HepG2 (cell line): ENCODE results near the gene CSPG5. TPM values are rescaled to one million over a fixed set of nuclear protein-coding genes. Genes with fewer than 3 reads are reported as not detected.

Experiments used
- ATAC-seq: fragments of 200-7000 bp; cut with Tn5 transposase; 3 replicates; pipeline ENCODE4 v1.9.1; 2020; ENCODE audit warnings: mild to moderate bottlenecking, moderate library complexity
- BruUV-seq: library from RNA; stranded (reverse); fragments of 400-500 nt; replicated peaks from 2 replicates; lab custom pipeline; 2021; lab: Mats Ljungman, UMichigan
- CTCF ChIA-PET: fragments of 300-600 bp; formaldehyde crosslinking; extraction: SDS; loops from one replicate; lab custom pipeline; 2021; ENCODE audit warnings: low total read pairs, inconsistent platforms, low intra/inter-chr PET ratio; lab: Yijun Ruan, JAX
- POLR2A ChIA-PET: fragments of 350-600 bp; sonication (Branson Sonifier 250); formaldehyde crosslinking; loops from one replicate; lab custom pipeline; 2020; ENCODE audit warnings: antibody characterized with exemption, inconsistent platforms; lab: Yijun Ruan, JAX
- DNase-seq: peaks from one replicate; pipeline ENCODE4 v3.0.0-alpha.2; 2015; ENCODE audit warnings: low spot score
- FAIRE-seq: peaks from 3 replicates; lab custom pipeline; 2011; peaks lifted over from hg19 to GRCh38; lab: Jason Lieb, UNC
- H2AFZ ChIP-seq: one replicate; pipeline ENCODE4 v1.6.1; 2011; ENCODE audit warnings: low read length, inconsistent platforms
- H3K27ac ChIP-seq: fragments of 300-600 bp; 3 replicates; pipeline ENCODE4 v1.8.0; 2011; ENCODE audit warnings: mixed run types, mild to moderate bottlenecking, mixed read lengths, low read length, inconsistent platforms; ENCODE audit not compliant: insufficient read depth; ENCODE audit errors: extremely low read length
- H3K27me3 ChIP-seq, 2 experiments: fragments of 200-600 bp in 1 of 2; 2 replicates in 1 of 2; 3 replicates in 1 of 2; pipeline versions ENCODE4 v1.6.0 to v1.8.0; 2011; ENCODE audit warnings: low read length in 2 of 2, mild to moderate bottlenecking in 2 of 2, moderate library complexity in 2 of 2, inconsistent platforms in 1 of 2; ENCODE audit not compliant: insufficient read depth in 2 of 2, control insufficient read depth in 1 of 2
- H3K36me3 ChIP-seq, 2 experiments: fragments of 200-600 bp in 1 of 2; replicated peaks in 1 of 2; 2 replicates in 1 of 2; 3 replicates in 1 of 2; pipeline versions ENCODE4 v1.5.1 to v1.8.0; 2011; ENCODE audit warnings: low read length in 2 of 2, inconsistent platforms in 1 of 2; ENCODE audit not compliant: insufficient read depth in 2 of 2, control insufficient read depth in 1 of 2
- H3K4me1 ChIP-seq: 2 replicates; pipeline ENCODE4 v1.5.1; 2012; ENCODE audit warnings: low read length, inconsistent platforms; ENCODE audit not compliant: insufficient read depth
- H3K4me2 ChIP-seq: 2 replicates; pipeline ENCODE4 v1.6.0; 2011; ENCODE audit warnings: low read depth, low read length, inconsistent platforms
- H3K4me3 ChIP-seq, 3 experiments: fragments of 200-600 bp in 1 of 3; sonication (generic), shearing (Covaris generic) in 1 of 3; replicated peaks in 1 of 3; 2 replicates each; pipeline ENCODE4 v1.5.1; 2011 to 2016; ENCODE audit warnings: low read length in 3 of 3, inconsistent platforms in 2 of 3, low read depth in 2 of 3, mild to moderate bottlenecking in 2 of 3, control low read depth in 1 of 3, mixed read lengths in 1 of 3; ENCODE audit not compliant: insufficient read depth in 1 of 3
- H3K79me2 ChIP-seq: one replicate; pipeline ENCODE4 v1.6.1; 2011; ENCODE audit warnings: low read length, inconsistent platforms; ENCODE audit not compliant: insufficient read depth
- H3K9ac ChIP-seq: 2 replicates; pipeline ENCODE4 v1.6.0; 2011; ENCODE audit warnings: mild to moderate bottlenecking, low read depth, low read length, inconsistent platforms; ENCODE audit not compliant: insufficient read depth
- H3K9me3 ChIP-seq: 2 replicates; pipeline ENCODE4 v1.5.1; 2012; ENCODE audit warnings: mild to moderate bottlenecking, low read length
- H4K20me1 ChIP-seq: 2 replicates; pipeline ENCODE4 v1.6.0; 2011; ENCODE audit warnings: inconsistent platforms, mild to moderate bottlenecking, low read length, moderate library complexity; ENCODE audit not compliant: insufficient read depth
- EHMT2 ChIP-seq: fragments of 200-600 bp; sonication (generic); IDR thresholded peaks from 2 replicates; pipeline ENCODE4 v1.7.0; 2017; ENCODE audit warnings: antibody characterized with exemption, low read depth, low read length, borderline replicate concordance
- FOXK2 ChIP-seq: fragments of 450-650 bp; IDR thresholded peaks from 2 replicates; pipeline ENCODE4 v1.6.1; 2016
- FOXP1 ChIP-seq, 2 experiments: fragments of 450-650 bp in 1 of 2; IDR thresholded peaks; 2 replicates each; pipeline ENCODE4 v1.6.1; 2017 to 2018; ENCODE audit warnings: antibody characterized with exemption in 1 of 2
- HNRNPLL ChIP-seq: fragments of 200-400 bp; formaldehyde crosslinking; IDR thresholded peaks from 2 replicates; pipeline ENCODE4 v1.6.1; 2017; ENCODE audit warnings: mild to moderate bottlenecking, low read depth, low read length; ENCODE audit not compliant: poor library complexity, severe bottlenecking
- KMT2A ChIP-seq: sonication (generic); formaldehyde crosslinking; IDR thresholded peaks from 2 replicates; pipeline ENCODE4 v1.4.0; 2020; ENCODE audit warnings: missing genetic modification reagents
- MAFF ChIP-seq: IDR thresholded peaks from 2 replicates; pipeline ENCODE4 v1.6.1; 2011; ENCODE audit warnings: low read depth, low read length, improper control_type of control experiment
- MAZ ChIP-seq, 2 experiments: sonication (generic) in 1 of 2; formaldehyde crosslinking in 1 of 2; IDR thresholded peaks; 2 replicates each; pipeline versions ENCODE4 v1.5.0 to v1.6.1; 2012 to 2020; ENCODE audit warnings: low read depth in 2 of 2, mild to moderate bottlenecking in 2 of 2, borderline replicate concordance in 1 of 2, improper control_type of control experiment in 1 of 2, low read length in 1 of 2, missing genetic modification reagents in 1 of 2, moderate library complexity in 1 of 2
- SALL1 ChIP-seq: sonication (generic); formaldehyde crosslinking; IDR thresholded peaks from 2 replicates; pipeline ENCODE4 v1.8.0; 2022; ENCODE audit warnings: mild to moderate bottlenecking, missing genetic modification reagents
- ZFP90 ChIP-seq: sonication (generic); formaldehyde crosslinking; IDR thresholded peaks from 2 replicates; pipeline ENCODE4 v1.8.0; 2022; ENCODE audit warnings: missing genetic modification reagents, mild to moderate bottlenecking, inconsistent platforms, borderline replicate concordance
- ZNF441 ChIP-seq: sonication (generic); formaldehyde crosslinking; IDR thresholded peaks from 2 replicates; pipeline ENCODE4 v1.7.0; 2021; ENCODE audit warnings: missing genetic modification reagents, borderline replicate concordance
- ZNF552 ChIP-seq: sonication (generic); formaldehyde crosslinking; IDR thresholded peaks from 2 replicates; pipeline ENCODE4 v1.9.0; 2022; ENCODE audit warnings: missing genetic modification reagents, mild to moderate bottlenecking, borderline replicate concordance
- ZNF598 ChIP-seq: sonication (generic); formaldehyde crosslinking; IDR thresholded peaks from 2 replicates; pipeline ENCODE4 v1.5.1; 2020; ENCODE audit warnings: mild to moderate bottlenecking, missing genetic modification reagents, borderline replicate concordance
- WGBS: methylation state at CpG from one replicate; pipeline ENCODE4 v1.1.6; 2017; ENCODE audit warnings: low lambda C conversion rate; 5-methylcytosine and 5-hydroxymethylcytosine counted together
- in situ Hi-C: cut with HindIII; loops from 2 replicates; pipeline ENCODE4 v1.10.0; 2017; ENCODE audit warnings: low pct_unique_long_range_greater_than_20kb; ENCODE audit not compliant: extremely low pct_ligation_motif_present
- intact Hi-C: fragments of 100-400 bp; cut with micrococcal nuclease; formaldehyde crosslinking; loops from one replicate; pipeline ENCODE4 v1.10.0; 2022; ENCODE audit not compliant: unreplicated experiment
- polyA plus RNA-seq, 8 experiments: library from polyadenylated mRNA; depleted of rRNA in 3 of 8; stranded (reverse) in 7 of 8; unstranded in 1 of 8; fragments of >200 nt; fragmentation: Illumina TruSeq in 4 of 8; extraction: Trizol in 4 of 8; gene quantifications; 2 replicates each; pipeline versions ENCODE4 v1.2.1 to v1.2.3, GENCODE V29; 2011 to 2016; ENCODE audit warnings: low read depth in 4 of 8, missing spikeins in 1 of 8, mixed read lengths in 1 of 8; ENCODE audit not compliant: insufficient read depth in 1 of 8
- total RNA-seq, 5 experiments: library from RNA; depleted of rRNA; stranded (reverse); fragments of >200 nt; fragmentation: Illumina TruSeq; extraction: Trizol; gene quantifications; 2 replicates each; pipeline ENCODE4 v1.2.3, GENCODE V29; 2016; ENCODE audit warnings: low read depth in 1 of 5
- TF ChIP-seq, protein P1 (sequence below): sonication (generic); formaldehyde crosslinking; IDR thresholded peaks from 2 replicates; pipeline ENCODE4 v1.4.0; 2020; ENCODE audit warnings: missing genetic modification reagents; ENCODE audit errors: not compliant biosample characterization
- TF ChIP-seq, protein P2 (sequence below), 2 experiments: IDR thresholded peaks; 2 replicates each; pipeline ENCODE4 v1.6.1; 2011 to 2012; ENCODE audit warnings: low read length in 2 of 2, borderline replicate concordance in 1 of 2, low read depth in 1 of 2, mild to moderate bottlenecking in 1 of 2, moderate library complexity in 1 of 2
- TF ChIP-seq, protein P3 (sequence below): IDR thresholded peaks from 2 replicates; pipeline ENCODE4 v1.6.1; 2012; ENCODE audit warnings: low read length, improper control_type of control experiment

Gene CSPG5
- total and polyA plus RNA-seq, 2 of the 13 experiments (the other 11 are each of a cell fraction or from before 2014, with no cell fraction given), result 0.07 to 0.15 TPM

DNA sequence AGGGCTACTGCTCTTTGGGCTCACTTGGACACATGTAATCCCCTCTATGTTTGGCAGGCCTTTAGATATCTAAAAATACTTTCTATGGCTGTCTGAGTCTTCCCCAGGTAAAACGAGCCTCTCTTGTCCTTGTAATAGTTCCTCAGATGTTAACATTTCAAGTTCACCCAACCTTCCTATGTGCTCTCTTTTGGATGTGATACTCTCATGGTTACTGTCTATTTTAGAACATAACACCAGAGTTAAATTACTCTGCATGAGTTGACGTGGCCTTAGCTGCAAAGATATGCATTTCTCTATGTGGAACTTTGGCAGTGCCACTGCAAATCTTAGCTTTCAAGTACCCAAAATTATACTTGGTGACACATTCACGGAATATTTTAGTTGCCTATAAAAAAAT is 31.9 kb upstream of the CSPG5 start (continued):
- TF ChIP-seq, protein P1, sequence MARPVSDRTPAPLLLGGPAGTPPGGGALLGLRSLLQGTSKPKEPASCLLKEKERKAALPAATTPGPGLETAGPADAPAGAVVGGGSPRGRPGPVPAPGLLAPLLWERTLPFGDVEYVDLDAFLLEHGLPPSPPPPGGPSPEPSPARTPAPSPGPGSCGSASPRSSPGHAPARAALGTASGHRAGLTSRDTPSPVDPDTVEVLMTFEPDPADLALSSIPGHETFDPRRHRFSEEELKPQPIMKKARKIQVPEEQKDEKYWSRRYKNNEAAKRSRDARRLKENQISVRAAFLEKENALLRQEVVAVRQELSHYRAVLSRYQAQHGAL (CRISPR knock-in tag), result no peak
- TF ChIP-seq FOXP1 (IDR thresholded peaks at IDR 0.05) (no peak), FOXP1 (CRISPR knock-in tag; IDR thresholded peaks at IDR 0.05) (no peak)

DNA sequence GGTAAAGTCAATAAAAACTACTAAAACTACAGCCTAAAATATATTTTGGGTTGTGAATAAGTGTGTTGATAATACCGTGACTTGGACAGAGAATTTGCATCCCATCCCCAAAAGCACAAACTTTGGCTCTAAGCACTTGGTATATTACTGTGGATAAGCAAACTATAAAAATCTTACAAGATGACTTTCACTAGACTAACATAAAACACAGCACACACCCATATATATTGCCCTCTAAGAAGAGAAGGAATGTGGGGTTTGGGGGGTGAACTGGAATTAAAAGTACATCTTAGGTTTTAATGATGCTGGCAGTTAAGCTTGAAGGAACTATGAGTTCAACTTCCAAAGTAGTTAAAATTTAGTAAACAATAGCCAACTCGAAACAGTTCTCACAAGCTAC is 28.7 kb upstream of the CSPG5 start:
- Histone ChIP-seq H3K27me3 (no peaks in the 10 kb centered on the region), H3K9me3 (no peaks in the 10 kb centered on the region), H3K9ac (no peak overlapping the region), H4K20me1 (no peaks in the 10 kb centered on the region), H3K27ac (no peak overlapping the region), H3K79me2 (no peaks in the 10 kb centered on the region), H3K36me3 (peaks cover 20 to 87% of the 10 kb centered on the region in 2 experiments), H3K4me1 (no peaks in the 10 kb centered on the region), H3K4me2 (no peak overlapping the region), H3K4me3 (no peak overlapping the region), H2AFZ (no peak overlapping the region)
- ATAC-seq (no peak), FAIRE-seq (no peak), DNase-seq (no peak)
- ChIA-PET CTCF (no interaction called here), POLR2A (no interaction called here)
- in situ Hi-C loops (no loop called here), intact Hi-C loops (no loop called here)
- WGBS, result 97% methylated on average over 2 of the region's 2 CpGs
- BruUV-seq, result no TSS peak
- no peak for TF ChIP-seq KMT2A (CRISPR knock-in tag)
- no peak for TF ChIP-seq ZNF552 (CRISPR knock-in tag)
- TF ChIP-seq, protein P2, sequence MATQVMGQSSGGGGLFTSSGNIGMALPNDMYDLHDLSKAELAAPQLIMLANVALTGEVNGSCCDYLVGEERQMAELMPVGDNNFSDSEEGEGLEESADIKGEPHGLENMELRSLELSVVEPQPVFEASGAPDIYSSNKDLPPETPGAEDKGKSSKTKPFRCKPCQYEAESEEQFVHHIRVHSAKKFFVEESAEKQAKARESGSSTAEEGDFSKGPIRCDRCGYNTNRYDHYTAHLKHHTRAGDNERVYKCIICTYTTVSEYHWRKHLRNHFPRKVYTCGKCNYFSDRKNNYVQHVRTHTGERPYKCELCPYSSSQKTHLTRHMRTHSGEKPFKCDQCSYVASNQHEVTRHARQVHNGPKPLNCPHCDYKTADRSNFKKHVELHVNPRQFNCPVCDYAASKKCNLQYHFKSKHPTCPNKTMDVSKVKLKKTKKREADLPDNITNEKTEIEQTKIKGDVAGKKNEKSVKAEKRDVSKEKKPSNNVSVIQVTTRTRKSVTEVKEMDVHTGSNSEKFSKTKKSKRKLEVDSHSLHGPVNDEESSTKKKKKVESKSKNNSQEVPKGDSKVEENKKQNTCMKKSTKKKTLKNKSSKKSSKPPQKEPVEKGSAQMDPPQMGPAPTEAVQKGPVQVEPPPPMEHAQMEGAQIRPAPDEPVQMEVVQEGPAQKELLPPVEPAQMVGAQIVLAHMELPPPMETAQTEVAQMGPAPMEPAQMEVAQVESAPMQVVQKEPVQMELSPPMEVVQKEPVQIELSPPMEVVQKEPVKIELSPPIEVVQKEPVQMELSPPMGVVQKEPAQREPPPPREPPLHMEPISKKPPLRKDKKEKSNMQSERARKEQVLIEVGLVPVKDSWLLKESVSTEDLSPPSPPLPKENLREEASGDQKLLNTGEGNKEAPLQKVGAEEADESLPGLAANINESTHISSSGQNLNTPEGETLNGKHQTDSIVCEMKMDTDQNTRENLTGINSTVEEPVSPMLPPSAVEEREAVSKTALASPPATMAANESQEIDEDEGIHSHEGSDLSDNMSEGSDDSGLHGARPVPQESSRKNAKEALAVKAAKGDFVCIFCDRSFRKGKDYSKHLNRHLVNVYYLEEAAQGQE (IDR thresholded peaks at IDR 0.05; ENCODE audit: borderline replicate concordance in 1 of 2, low read depth in 1 of 2, low read length in 2 of 2), result no peak
- TF ChIP-seq HNRNPLL, result no peak
- TF ChIP-seq SALL1, result no peak
- TF ChIP-seq MAFF, result no peak
- no peak for TF ChIP-seq MAZ (IDR thresholded peaks at IDR 0.05; ENCODE audit: borderline replicate concordance, low read depth, low read length)
- no peak for TF ChIP-seq MAZ (CRISPR knock-in tag; IDR thresholded peaks at IDR 0.05; ENCODE audit: low read depth)
- TF ChIP-seq ZNF598 (CRISPR knock-in tag), result no peak
- no peak for TF ChIP-seq EHMT2
- TF ChIP-seq FOXK2, result no peak
- no peak for TF ChIP-seq ZFP90 (CRISPR knock-in tag)
- TF ChIP-seq, protein P3, sequence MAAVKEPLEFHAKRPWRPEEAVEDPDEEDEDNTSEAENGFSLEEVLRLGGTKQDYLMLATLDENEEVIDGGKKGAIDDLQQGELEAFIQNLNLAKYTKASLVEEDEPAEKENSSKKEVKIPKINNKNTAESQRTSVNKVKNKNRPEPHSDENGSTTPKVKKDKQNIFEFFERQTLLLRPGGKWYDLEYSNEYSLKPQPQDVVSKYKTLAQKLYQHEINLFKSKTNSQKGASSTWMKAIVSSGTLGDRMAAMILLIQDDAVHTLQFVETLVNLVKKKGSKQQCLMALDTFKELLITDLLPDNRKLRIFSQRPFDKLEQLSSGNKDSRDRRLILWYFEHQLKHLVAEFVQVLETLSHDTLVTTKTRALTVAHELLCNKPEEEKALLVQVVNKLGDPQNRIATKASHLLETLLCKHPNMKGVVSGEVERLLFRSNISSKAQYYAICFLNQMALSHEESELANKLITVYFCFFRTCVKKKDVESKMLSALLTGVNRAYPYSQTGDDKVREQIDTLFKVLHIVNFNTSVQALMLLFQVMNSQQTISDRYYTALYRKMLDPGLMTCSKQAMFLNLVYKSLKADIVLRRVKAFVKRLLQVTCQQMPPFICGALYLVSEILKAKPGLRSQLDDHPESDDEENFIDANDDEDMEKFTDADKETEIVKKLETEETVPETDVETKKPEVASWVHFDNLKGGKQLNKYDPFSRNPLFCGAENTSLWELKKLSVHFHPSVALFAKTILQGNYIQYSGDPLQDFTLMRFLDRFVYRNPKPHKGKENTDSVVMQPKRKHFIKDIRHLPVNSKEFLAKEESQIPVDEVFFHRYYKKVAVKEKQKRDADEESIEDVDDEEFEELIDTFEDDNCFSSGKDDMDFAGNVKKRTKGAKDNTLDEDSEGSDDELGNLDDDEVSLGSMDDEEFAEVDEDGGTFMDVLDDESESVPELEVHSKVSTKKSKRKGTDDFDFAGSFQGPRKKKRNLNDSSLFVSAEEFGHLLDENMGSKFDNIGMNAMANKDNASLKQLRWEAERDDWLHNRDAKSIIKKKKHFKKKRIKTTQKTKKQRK, result no peak
- no peak for TF ChIP-seq ZNF441 (CRISPR knock-in tag)
